Measurements from ENCODE around the gene GJC2.

The GJC2 gene

GRCh38 chr1:228114827-228115226 lies 34.9 kb upstream of the GJC2 start:
- no peak for TF ChIP-seq CTCF (IDR thresholded peaks at IDR 0.05; ENCODE audit: low read depth, low read length, missing control alignments)
- DNase-seq (ENCODE audit: low read depth) = no peak
- no peak overlapping the region for H3K4me3 ChIP-seq (ENCODE audit: low read depth, low read length)

GRCh38 chr1:228117335-228117734 lies 32.4 kb upstream of the GJC2 start:
- TF ChIP-seq CTCF (IDR thresholded peaks at IDR 0.05; ENCODE audit: low read depth, low read length, missing control alignments) = no peak
- no peak overlapping the region for H3K4me3 ChIP-seq (ENCODE audit: low read depth, low read length)

GRCh38 chr1:228118040-228118439 lies 31.7 kb upstream of the GJC2 start:
- no peak overlapping the region for H3K4me3 ChIP-seq (ENCODE audit: low read depth, low read length)
- TF ChIP-seq CTCF (IDR thresholded peaks at IDR 0.05; ENCODE audit: low read depth, low read length, missing control alignments) = no peak
- no peak for DNase-seq (ENCODE audit: low read depth)

More at GRCh38 chr1:228117335-228117734, 32.4 kb upstream of the GJC2 start:
- no peak for DNase-seq (ENCODE audit: low read depth)

- TF ChIP-seq CTCF (IDR thresholded peaks at IDR 0.05; ENCODE audit: low read depth, low read length, missing control alignments) = no peak
- no peak for DNase-seq (ENCODE audit: low read depth)
- no peak overlapping the region for H3K4me3 ChIP-seq (ENCODE audit: low read depth, low read length)
These were observed 29.4 kb upstream of the GJC2 start for GRCh38 chr1:228120351-228120750.

- no peak for DNase-seq (ENCODE audit: low read depth)
- no peak overlapping the region for H3K4me3 ChIP-seq (ENCODE audit: low read depth, low read length)
- no peak for TF ChIP-seq CTCF (IDR thresholded peaks at IDR 0.05; ENCODE audit: low read depth, low read length, missing control alignments)
These were observed 28.8 kb upstream of the GJC2 start for GRCh38 chr1:228120857-228121489.

- no peak for TF ChIP-seq CTCF (IDR thresholded peaks at IDR 0.05; ENCODE audit: low read depth, low read length, missing control alignments)
- DNase-seq (ENCODE audit: low read depth) = no peak
- no peak overlapping the region for H3K4me3 ChIP-seq (ENCODE audit: low read depth, low read length)
These were observed 26.7 kb upstream of the GJC2 start for GRCh38 chr1:228122921-228123441.

GRCh38 chr1:228123505-228123904 lies 26.2 kb upstream of the GJC2 start:
- DNase-seq (ENCODE audit: low read depth) = no peak
- TF ChIP-seq CTCF (IDR thresholded peaks at IDR 0.05; ENCODE audit: low read depth, low read length, missing control alignments) = no peak

More at GRCh38 chr1:228123505-228123904, 26.2 kb upstream of the GJC2 start:
- H3K4me3 ChIP-seq (ENCODE audit: low read depth, low read length) = no peak overlapping the region

All from GM12864 (cell line).